ENCODE results near the gene GALM. TPM values are rescaled to one million over a fixed set of nuclear protein-coding genes. Genes with fewer than 3 reads are reported as not detected.
"Not testable (repeated sequence)": the region's sequence is repeated elsewhere in the genome, so short reads cannot be mapped to it uniquely, and the experiment has no call there.

The GALM gene
- total and polyA plus RNA-seq, 2 of the 8 experiments (the other 6 are each of a cell fraction or from before 2014, with no cell fraction given), result 9.9 to 13.1 TPM

DNA sequence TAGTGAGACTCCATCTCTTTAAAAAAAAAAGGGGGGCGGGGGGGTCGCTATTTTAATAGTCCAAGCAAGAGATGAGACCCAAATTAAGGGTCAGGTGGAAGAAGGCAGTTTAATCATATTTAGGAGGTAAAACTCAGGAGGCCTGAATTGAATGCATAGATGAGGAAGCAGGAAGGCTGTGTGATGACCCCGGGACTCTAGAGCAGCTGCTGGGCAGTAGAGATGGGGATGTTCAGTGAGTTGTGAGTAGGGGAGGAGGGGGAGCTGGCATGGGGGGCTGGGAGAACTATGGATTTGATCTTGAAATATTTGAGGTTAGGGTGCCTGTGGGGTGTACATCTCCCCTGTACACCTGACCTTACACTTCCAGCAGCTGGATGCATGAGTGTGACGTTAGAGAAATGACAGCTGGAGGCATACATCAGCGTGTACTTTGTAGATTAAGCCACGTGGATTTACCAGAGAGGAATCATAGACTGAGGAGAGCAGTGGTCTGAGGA is 41.0 kb downstream of the GALM start (continued):
- TF ChIP-seq SIRT6 (IDR thresholded peaks at IDR 0.05; ENCODE audit: low read length), result no peak
- TF ChIP-seq CBX5 (IDR thresholded peaks at IDR 0.05; ENCODE audit: low read depth, low read length), result no peak
- no peak for TF ChIP-seq HDAC6 (IDR thresholded peaks at IDR 0.05; ENCODE audit: low read depth, low read length)
- no peak for TF ChIP-seq NANOG (IDR thresholded peaks at IDR 0.05; ENCODE audit: insufficient read depth, low read depth, low read length, poor library complexity, severe bottlenecking)
- TF ChIP-seq KDM5A (IDR thresholded peaks at IDR 0.05; ENCODE audit: low read length), result no peak
- TF ChIP-seq EZH2 (IDR thresholded peaks at IDR 0.05; ENCODE audit: low read depth, low read length, severe bottlenecking), result no peak
- TF ChIP-seq EP300 (IDR thresholded peaks at IDR 0.05; ENCODE audit: borderline replicate concordance in 1 of 2, low read depth in 2 of 2, low read length in 2 of 2), result no peak
- no peak for TF ChIP-seq SP2 (IDR thresholded peaks at IDR 0.05; ENCODE audit: low read length)
- no peak for TF ChIP-seq CBX8 (IDR thresholded peaks at IDR 0.05; ENCODE audit: borderline replicate concordance, low read depth, low read length)
- no peak for TF ChIP-seq EGR1 (IDR thresholded peaks at IDR 0.05; ENCODE audit: borderline replicate concordance, low read depth, low read length)
- no peak for TF ChIP-seq TAF7 (optimal IDR thresholded peaks at IDR 0.05; ENCODE audit: borderline replicate concordance, low read depth, low read length)

DNA sequence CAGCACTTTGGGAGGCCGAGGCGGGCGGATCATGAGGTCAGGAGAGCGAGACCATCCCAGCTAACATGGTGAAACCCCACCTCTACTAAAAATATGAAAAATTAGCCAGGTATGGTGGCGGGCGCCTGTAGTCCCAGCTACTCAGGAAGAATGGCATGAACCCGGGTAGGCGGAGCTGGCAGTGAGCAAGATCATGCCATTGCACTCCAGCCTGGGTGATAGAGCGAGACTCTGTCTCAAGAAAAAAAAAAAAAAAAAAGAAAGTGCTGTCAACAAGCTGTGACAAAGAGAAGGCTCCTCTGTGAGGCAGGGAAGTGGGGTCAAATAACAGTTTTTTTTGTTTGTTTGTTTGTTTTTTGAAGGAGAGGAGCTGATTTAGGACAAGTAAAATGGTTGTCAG is 42.6 kb downstream of the GALM start:
- H3K79me1 ChIP-seq (ENCODE audit: low read depth, low read length); H4K8ac ChIP-seq (ENCODE audit: extremely low read depth, insufficient read depth, low read length); H3K27me3 ChIP-seq (replicated peaks in 1 of 4; ENCODE audit: control insufficient read depth in 3 of 4, extremely low read depth in 1 of 4, insufficient read depth in 3 of 4, low read length in 3 of 4); DNase-seq (ENCODE audit: low read depth in 1 of 2, low spot score in 2 of 2); H2BK15ac ChIP-seq (ENCODE audit: low read length); H3K9ac ChIP-seq (replicated peaks in 1 of 4; ENCODE audit: extremely low read depth in 1 of 4, low read depth in 3 of 4, low read length in 3 of 4); H2BK20ac ChIP-seq (ENCODE audit: low read length); H3K23ac ChIP-seq (ENCODE audit: insufficient read length); H3K36me3 ChIP-seq (ENCODE audit: control insufficient read depth in 2 of 4, insufficient read depth in 4 of 4, low read length in 3 of 4); H2BK12ac ChIP-seq (ENCODE audit: low read depth, low read length); H4K91ac ChIP-seq (replicated peaks; ENCODE audit: insufficient read length, low read length); H2BK120ac ChIP-seq (replicated peaks; ENCODE audit: low read depth, low read length); H3K14ac ChIP-seq (ENCODE audit: insufficient read length); H3K4me3 ChIP-seq (ENCODE audit: extremely low read depth in 1 of 4, insufficient read depth in 2 of 4, low read depth in 3 of 4, low read length in 4 of 4); H3K4me1 ChIP-seq (replicated peaks in 1 of 4; ENCODE audit: control insufficient read depth in 3 of 4, insufficient read depth in 4 of 4, low read length in 3 of 4); H3K9me3 ChIP-seq (ENCODE audit: insufficient read depth in 2 of 2, low read depth in 1 of 2, low read length in 1 of 2); H2BK5ac ChIP-seq (ENCODE audit: low read depth, low read length); H3K4me2 ChIP-seq (ENCODE audit: insufficient read depth in 1 of 2, low read depth in 2 of 2, low read length in 2 of 2); H2AK5ac ChIP-seq (ENCODE audit: low read depth, low read length); H3K23me2 ChIP-seq (ENCODE audit: low read depth, low read length); FAIRE-seq; H4K5ac ChIP-seq (ENCODE audit: insufficient read length, low read depth, low read length); H3K79me2 ChIP-seq (ENCODE audit: control insufficient read depth in 1 of 2, insufficient read depth in 2 of 2, low read length in 2 of 2); H3K56ac ChIP-seq (replicated peaks; ENCODE audit: insufficient read length, low read depth, low read length); H3K27ac ChIP-seq (ENCODE audit: low read depth, low read length); H3K18ac ChIP-seq (ENCODE audit: extremely low read depth, low read length); H2AFZ ChIP-seq (ENCODE audit: low read length); H4K20me1 ChIP-seq (replicated peaks in 1 of 2; ENCODE audit: control insufficient read depth in 1 of 2, insufficient read depth in 2 of 2, low read length in 2 of 2); H3K4ac ChIP-seq (replicated peaks; ENCODE audit: insufficient read length, low read depth, low read length): not testable (repeated sequence)
- 92% methylated on average over 8 of the region's 9 CpGs; no CpG with 5 or more reads in 1 of the 2 experiments for WGBS, 2 experiments (ENCODE audit: extremely low coverage in 1 of 2, insufficient coverage in 1 of 2, insufficient read length in 1 of 2, insufficient replicate concordance in 2 of 2, low coverage in 1 of 2, low lambda C conversion rate in 2 of 2, missing lambda C conversion rate in 1 of 2)
- CTCF ChIA-PET (ENCODE audit: partially characterized antibody), result interaction anchor here (0.6 to 1.5 kb wide), 5 partner anchors 9 to 1770 kb away, joined by 3 to 5 read pairs (median 3); no protein-coding TSS in a partner anchor
- POLR2A ChIA-PET (ENCODE audit: partially characterized antibody), result interaction anchor here (0.6 to 1.5 kb wide), 2 partner anchors 37 to 180 kb away, joined by 3 read pairs; no protein-coding TSS in a partner anchor
